Occipital lobe (tissue), 2 donors: ENCODE results near the gene TBC1D14. TPM values are rescaled to one million over a fixed set of nuclear protein-coding genes. Genes with fewer than 3 reads are reported as not detected.

Source experiments
- DNase-seq: peaks from one replicate; lab custom pipeline; 2025; lab: John Stamatoyannopoulos, UW
- total RNA-seq: library from RNA; depleted of rRNA; stranded (reverse); fragments of >200 nt; gene quantifications from one replicate; pipeline ENCODE4 v1.2.3, GENCODE V29; 2014

TBC1D14 gene, protein sequence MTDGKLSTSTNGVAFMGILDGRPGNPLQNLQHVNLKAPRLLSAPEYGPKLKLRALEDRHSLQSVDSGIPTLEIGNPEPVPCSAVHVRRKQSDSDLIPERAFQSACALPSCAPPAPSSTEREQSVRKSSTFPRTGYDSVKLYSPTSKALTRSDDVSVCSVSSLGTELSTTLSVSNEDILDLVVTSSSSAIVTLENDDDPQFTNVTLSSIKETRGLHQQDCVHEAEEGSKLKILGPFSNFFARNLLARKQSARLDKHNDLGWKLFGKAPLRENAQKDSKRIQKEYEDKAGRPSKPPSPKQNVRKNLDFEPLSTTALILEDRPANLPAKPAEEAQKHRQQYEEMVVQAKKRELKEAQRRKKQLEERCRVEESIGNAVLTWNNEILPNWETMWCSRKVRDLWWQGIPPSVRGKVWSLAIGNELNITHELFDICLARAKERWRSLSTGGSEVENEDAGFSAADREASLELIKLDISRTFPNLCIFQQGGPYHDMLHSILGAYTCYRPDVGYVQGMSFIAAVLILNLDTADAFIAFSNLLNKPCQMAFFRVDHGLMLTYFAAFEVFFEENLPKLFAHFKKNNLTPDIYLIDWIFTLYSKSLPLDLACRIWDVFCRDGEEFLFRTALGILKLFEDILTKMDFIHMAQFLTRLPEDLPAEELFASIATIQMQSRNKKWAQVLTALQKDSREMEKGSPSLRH
- total RNA-seq = 213 TPM

DNA sequence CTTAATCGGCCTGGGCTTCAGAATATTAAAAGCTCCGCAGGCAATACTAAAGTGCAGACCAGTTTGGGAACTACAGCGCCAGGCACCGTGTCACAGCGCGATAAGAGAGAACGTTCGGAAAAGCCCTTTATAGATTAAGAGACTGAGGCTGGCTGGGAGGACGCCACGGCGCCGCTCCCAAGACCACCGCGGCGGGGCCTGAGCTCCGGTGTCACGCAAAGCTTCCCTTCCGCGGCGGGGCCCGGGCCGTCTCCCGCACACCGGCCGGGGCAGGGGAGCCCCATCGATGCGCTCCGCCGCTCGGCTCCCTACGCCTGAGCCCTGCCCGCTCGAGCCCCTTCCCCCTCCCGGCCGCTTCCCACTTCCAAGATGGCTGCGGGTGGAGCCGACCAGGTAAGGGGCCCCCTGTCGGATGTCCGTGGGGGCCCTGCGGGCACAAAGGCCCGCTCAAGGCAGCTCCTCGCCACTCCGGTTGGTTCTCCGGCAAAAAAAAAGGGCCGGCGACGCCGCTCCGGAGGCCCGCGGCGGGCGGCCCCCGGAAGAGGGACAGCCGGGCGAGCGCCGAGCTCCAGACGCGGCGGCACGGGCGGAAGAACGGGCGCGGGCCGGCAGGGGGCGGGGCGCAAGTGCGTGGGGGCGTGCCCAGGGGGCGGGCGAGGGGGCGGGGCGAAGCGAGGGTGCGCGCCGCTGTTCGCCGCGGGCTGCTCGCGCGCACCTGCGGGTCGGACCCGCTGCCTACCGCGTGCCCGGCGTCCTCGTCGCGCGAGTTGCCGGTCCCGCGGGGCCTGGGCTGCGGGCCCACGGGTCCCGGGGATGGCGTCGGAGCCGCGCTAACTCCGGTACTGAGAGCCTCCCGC lies at the start of gene TBC1D14:
TSS of gene TBC1D14 (plus strand) at position 714 of the 857 bp plus-strand sequence. CDS start 13,564 bp downstream, outside the sequence.
- DNase-seq = peak; percentile 88

DNA sequence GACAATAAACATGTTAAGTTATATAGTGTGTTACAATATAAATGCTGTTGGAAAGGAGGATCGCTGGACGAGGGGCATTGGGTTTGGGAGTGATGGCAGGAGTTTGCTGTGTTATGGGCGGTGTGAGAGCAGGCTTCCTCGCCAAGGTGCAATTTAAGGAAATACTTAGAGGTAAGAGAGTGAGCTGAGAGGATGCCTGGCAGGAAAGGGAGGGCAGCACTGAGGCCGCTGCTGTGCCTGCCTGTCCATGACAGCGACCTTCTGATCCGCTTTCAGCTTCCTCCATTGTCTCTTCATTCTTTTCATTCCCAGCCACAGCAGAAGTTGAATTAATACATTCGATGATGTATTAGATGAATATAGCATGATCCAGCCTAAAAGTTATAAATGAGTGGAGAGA lies 41.2 kb upstream of the TBC1D14 start:
- DNase-seq = no peak

DNA sequence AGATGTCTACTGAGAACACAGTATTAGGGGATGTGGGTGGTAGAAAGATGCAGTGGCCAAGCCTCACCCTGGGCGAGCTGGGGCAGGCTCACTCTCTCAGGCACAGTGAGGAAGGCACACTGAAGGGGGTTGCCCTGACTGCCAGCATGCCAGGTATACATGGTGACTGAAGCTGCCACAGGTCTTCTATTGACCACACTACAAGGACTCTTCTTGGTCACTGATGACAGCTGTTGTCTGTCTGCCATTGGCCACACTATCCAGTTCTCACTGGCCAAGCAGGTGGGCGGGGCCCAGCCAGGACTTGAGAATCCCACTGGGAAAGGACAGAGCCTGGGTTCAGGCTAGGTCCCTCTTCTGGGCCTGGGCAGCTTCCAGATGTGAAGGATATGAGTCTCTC lies 39.7 kb upstream of the TBC1D14 start:
- DNase-seq = no peak

DNA sequence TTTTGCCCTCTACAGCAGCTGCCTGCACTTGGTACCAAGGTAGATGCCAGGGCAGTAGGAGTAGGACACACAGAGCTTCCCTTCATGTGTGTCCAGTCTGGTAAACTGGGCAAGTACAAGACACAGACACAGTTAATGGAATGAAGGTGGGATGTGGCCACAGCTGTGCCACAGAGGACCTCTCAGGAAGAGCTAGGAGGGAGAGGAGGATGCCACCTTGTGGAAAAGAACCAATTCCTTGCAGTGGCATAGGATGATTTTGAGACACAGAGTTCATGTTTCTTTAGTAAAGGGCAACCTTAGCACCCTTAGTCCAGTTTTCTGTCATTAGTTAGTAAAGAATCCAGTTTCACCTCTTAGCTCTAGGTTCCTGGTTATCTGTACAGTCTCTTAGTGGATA lies 36.3 kb upstream of the TBC1D14 start:
- DNase-seq = no peak

DNA sequence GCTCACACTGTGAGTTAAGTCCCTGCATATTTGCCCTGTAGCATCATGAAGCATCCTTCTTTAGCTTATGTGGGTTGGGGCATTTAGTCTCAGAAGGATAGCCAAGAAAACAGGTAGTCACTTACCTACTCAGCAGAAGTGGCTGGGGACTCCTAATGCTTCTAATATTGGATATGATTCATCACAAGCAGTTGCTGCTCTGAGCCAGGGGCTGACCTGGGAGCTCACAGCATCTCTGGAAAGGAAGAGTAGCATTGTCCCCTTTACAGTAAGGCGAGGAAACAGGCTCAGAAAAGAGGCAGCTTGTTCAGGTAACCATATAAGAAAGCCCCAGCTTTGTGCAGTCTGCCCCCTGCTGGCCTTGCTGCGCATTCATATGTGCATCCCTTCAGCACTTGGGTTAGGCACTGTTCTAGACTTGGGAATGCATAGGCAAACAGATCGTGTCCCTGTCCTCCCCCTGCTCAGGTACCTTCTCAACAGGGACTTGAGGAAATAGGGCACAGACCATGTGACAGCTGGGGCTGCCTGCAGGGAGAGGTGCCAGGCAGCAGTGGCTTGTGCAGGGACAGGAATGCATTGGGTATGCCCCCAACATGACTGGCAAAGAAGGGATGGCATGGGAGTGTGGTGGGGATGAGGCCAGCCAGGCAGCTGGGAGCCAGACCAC lies 35.7 kb upstream of the TBC1D14 start:
- DNase-seq = peak; percentile 22

DNA sequence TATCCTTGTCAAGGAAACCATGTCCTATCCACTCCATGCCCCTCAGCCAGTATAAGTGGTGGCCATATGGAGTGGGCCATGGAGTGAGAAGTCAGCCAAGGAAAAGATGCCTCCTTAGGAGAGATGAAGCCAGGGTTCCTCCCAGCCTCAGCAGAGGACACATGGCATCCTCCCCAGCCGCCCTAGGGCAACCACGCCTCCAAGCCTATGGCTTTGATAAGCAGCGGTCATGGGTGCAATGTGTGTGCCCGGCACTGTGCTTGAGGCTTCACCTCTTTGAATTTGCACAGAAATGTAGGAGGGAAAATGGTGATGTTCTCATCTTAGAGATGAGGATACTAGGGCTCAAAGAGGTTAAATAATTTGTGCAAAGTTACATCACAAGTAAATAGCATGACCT lies 34.6 kb upstream of the TBC1D14 start:
- no peak for DNase-seq

DNA sequence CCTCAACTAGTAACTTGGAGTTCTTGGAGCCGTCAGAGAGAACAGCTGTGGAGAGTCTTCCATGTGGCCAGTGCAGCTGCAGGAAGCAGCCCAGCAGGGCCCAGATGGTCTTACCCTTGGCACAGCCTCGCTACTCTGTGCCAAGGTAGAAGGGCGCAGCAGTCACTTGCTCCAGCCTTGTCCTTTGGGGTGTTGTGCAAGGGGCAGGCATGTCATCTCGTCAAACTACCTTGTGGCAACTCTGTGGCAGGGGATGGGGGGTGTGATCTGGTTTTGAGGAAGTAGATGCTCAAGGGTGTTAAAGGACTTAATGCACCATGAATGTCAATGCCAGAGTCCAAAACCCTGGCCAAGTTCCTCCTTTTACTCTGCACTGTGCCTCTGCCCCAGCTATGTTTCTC lies 34.2 kb upstream of the TBC1D14 start:
- no peak for DNase-seq

DNA sequence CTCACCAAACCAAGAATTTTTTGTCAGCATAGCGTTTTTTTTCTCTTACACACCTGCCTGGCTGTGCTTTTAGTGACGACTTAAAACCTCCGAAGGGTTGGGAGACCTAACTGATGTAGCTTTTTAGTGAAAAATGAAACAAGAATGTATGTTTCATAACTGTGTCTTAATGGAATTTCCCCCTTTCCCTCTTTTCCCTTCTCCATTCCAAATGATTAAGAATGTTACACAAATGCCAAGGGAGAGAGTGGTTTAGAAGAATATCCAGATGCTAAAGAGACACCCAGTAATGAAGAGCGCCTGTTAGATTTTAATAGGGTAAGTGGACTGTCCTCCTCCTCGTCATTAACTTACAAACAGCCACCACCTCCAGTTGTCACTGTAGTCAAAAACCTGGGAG lies 33.2 kb upstream of the TBC1D14 start:
- DNase-seq = no peak

DNA sequence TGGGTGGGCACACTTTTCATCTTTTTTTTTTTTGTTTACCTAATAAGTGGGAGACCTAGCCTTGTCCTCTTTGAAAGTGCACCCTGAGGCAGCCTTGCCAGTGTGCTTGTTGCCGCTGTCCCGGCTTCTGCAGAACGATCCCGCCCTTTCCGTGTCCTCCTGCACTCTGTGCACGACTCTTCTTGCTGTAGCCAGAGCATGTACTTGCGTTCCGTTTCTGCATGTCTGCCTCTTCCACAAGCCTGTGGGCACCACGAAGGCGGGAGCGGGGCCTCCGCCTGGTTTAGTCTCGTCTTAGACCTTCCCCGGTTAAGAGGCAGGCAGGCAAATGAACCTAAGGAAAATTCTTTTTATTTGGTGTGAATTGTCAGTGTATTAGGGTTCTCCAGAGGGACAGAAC lies 32.6 kb upstream of the TBC1D14 start:
- no peak for DNase-seq

DNA sequence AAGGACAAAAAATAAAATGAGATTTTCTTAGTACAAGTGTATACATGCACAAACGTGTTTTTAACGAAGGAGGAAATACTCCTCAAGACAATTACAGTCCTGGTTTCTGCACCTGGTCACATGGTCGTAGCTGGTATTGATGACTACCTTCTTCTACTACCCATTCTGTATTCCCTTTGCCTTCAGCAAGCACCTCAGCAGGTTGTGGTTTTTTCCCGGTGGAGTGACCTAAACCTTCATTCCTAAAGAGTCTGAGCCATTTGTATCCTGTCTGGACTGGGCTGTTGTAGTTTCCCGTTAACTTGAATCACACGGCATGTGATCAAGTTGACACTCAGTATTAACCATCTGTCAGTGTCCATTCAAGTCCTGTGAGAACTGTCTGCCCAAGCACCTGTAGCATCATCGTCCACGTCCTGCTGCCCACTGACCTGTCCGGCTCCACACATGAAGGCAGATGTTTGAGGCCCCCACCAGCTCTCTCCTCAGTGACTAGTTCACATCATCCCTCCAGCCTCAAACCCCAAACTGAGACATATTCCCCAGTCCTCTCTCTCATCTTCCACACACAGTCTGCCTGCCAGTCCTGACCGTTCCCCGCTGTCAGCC lies 31.1 kb upstream of the TBC1D14 start:
- DNase-seq = no peak

DNA sequence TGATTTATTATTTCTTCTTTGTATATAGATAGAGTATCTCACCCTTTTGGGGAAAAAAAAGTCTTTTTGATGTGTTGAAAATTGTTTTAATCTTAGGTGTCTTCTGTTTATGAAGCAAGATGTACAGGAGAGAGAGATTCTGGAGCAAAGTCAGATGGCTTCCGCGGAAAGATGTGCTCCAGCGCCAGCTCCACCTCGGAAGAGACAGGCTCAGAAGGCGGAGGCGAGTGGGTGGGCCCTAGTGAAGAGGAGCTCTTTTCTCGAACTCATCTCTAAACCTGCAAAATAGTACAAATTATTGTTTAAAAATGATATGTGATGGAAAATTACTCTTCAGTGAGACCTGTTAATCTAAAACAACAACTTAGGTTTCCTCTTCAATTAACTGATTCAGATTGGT lies 28.9 kb upstream of the TBC1D14 start:
- no peak for DNase-seq

DNA sequence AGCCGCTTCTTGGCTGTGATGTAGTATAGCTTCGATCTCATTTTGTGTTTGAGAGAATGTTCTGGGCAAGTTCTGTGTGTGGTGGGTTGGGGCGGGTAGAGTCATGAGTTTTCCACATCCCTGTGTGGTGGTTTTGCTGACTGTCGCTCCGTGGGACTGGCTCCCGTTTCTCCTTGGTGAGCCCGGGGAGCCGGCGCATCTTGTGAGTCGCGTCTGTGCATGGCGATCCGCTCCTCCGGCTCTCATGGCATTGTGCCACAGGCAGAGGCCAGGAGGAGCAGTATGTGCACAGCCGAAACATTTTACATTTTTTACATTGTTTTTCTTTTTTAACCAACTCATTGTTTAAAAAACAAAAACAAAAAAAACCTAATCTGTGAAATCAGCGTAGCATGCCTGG lies 27.7 kb upstream of the TBC1D14 start:
- peak; percentile 48 for DNase-seq

DNA sequence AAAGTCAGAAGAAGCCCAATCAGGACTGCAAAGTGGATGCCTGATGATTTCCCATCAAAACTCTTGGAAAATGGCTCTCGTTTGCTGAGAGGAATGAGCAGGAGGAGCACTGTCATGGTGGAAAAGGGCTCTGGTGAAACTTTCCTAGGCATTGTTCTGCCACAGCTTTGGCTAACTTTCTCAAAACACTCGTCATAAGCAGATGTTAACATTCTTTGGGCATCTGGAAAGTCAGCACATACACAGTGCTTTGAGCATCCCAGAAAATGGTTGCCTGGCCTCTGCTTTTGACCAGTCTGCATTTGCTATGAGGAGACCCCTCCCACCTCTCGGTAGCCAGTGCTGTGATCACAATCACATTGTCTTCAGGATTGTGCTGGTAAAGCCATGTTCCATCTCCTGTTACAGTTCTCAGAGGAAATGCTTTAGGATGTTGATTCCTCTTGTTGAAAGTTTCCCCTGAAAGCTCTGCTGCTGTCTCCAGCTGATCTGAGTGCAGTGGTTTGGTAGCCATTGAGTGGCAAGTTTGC lies 25.2 kb upstream of the TBC1D14 start:
- DNase-seq = no peak

DNA sequence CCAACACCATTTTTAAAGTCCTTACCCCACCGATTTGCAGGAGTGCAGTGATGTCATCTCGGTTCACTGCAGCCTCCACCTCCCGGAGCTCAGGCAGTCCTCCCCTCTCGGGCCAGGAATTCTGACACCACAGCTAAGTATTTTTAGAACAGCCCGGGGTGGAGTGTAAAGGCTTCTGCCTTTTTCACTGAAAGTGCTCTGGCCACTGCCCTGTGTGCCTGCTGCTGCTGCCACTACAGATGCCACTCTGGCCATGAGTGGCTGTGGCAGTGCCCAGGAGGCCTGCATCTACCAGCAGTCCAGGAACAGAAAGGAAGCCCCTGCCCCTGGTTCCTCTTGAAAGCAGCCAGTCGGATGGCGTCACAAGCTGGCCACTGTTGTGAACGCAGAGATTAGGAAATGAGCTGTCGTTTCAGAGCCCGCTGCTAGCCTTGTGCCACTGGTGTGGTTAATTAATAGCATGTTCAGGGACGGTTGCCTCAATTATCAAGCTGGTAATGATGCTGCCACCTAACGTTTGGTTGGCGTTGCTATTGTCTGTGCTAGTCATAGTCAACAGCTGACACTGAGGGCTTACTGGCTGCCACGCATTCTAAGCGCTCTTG lies 23.6 kb upstream of the TBC1D14 start:
- DNase-seq = peak; percentile 52

DNA sequence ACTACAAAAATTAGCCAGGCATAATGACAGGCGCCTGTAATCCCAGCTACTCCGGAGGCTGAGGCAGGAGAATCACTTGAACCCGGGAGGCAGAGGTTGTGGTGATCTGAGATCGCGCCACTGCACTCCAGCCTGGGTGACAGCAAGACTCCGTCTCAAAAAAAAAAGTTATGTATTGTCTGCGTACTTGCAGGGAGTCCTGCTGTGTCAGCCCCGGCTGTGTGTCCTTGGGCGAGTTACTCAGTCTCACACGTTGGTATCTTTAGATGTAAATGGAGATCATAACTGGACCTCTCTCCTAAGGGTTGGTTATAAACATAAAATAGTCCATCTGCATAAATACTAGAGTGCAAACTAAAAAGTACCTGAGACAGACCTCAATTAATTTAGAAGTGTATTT lies 22.7 kb upstream of the TBC1D14 start:
- no peak for DNase-seq

DNA sequence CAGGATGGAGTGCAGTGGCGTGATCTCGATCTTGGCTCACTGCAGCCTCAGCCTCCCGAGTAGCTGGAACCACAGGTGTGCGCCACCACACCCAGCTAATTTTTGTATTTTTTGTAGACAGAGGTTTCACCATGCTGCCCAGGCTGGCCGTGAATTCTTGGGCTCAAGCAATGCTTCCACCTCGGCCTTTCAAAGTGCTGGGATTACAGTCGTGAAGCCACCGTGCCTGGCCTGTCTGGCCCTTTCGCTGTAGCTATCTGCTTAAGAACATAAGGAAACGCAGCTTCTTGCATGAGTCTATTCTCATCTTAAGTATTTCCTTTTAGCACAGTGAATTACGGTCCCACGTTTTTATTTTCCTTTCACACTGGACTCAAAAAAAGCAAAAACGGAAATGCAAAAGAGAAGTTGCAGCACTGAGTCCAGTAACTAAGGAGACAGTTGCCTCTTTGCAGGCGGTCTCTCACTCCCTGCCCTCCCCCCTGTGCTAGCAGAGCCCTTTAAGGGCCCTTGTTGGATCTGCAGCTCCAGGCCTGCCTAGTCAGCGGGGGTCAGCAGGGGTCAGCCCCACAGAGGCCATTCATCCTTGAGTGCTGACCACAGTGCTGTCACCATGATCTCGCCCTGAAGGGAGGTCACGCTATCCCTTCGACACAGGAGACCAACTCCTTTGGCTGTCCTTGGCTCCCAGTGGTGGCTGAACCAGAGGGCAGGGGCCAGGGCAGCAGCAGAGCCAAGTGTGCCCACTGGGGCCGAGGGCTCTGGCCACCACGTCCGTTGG lies 21.8 kb upstream of the TBC1D14 start:
- DNase-seq = no peak

DNA sequence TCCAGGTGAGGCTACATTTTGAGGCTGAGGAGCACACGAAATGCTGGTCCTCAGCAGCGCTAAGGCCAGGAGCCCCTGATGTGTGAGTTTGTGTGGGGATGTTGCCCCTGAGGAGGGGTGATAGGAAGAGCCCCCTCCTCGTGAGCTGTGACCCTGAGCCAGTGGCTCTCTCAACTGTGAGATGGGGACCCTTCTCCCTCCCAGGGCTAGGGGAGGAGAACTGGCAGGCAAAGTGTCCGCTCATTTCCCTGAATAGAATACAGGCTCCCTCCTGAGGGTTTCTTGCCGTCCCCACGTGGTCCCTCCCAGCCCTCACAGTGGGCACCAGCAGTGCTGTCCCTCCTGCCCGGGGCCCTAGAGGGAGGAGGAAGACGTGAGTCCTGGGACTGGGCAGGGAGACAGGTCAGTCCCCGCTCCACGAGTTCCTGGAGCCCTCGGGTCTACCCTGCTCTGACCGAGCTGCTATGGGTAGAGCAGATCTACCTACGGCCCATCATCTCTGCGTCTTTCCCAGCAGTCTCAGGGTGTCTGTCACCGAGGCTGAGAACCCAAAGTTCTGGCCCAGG lies 21.0 kb upstream of the TBC1D14 start:
- no peak for DNase-seq

DNA sequence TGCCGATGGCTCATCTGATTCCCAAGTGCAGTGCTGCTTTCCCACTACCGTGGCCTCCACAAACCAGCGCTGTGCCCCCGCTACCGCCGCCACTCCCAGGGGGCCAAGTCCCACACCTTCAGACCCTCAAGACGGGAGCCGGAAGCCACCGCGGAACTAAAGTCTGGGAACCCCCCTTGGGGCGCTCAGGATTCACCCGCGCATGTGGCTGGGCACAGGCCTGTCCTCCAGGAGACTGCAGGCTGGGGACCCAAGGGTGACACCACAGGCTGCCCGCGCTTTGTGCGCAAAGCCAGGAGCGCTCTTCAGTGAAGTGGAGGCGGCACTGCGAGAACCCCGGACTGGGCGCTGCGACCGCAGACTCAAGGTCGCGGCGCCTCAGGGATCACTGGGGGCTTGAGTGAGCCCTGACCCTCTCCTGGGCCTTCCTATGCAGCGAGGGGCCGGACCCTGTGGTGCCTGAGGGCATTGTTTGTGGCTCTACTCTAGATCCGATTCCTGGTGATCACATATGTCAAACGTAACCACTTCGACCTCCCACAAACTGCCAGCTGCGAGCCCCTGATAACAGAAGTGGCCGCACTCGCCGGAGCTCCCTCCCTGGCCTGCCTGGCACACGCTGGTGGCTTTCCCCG lies 20.4 kb upstream of the TBC1D14 start:
- DNase-seq = no peak
